Epithelial cell of esophagus (primary cell): ENCODE results near the gene ZNF154.

Source experiments
- DNase-seq: peaks from one replicate; pipeline ENCODE4 v3.0.0; 2010; ENCODE audit warnings: low read depth
- H3K4me3 ChIP-seq: 2 replicates; pipeline ENCODE4 v1.5.1; 2011; ENCODE audit warnings: mild to moderate bottlenecking, low read length, control low read depth
- CTCF ChIP-seq: IDR thresholded peaks from 2 replicates; pipeline ENCODE4 v1.5.1; 2011; ENCODE audit warnings: low read depth, mild to moderate bottlenecking, low read length, control low read depth, inconsistent platforms; ENCODE audit not compliant: insufficient read depth; ENCODE audit errors: missing control alignments

The ZNF154 gene

GRCh38 chr19:57709616-57710015, 612 bp upstream of the ZNF154 start:
- H3K4me3 ChIP-seq = no peak overlapping the region
- no peak for DNase-seq
- no peak for TF ChIP-seq CTCF

- no peak for DNase-seq
- no peak for TF ChIP-seq CTCF
Observed at GRCh38 chr19:57706346-57706745, 2.7 kb downstream of the ZNF154 start.

GRCh38 chr19:57701625-57702024, 7.4 kb downstream of the ZNF154 start:
- no peak for DNase-seq
- H3K4me3 ChIP-seq = no peak overlapping the region
- TF ChIP-seq CTCF = no peak

More at GRCh38 chr19:57706346-57706745, 2.7 kb downstream of the ZNF154 start:
- H3K4me3 ChIP-seq = no peak overlapping the region

- no peak for TF ChIP-seq CTCF
- H3K4me3 ChIP-seq = no peak overlapping the region
- peak; percentile 92 for DNase-seq
Observed at GRCh38 chr19:57689750-57690149, 19.3 kb downstream of the ZNF154 start.

- TF ChIP-seq CTCF = no peak
- no peak overlapping the region for H3K4me3 ChIP-seq
- DNase-seq = no peak
Observed at GRCh38 chr19:57688011-57688763, 20.8 kb downstream of the ZNF154 start.

GRCh38 chr19:57687363-57688010, 21.5 kb downstream of the ZNF154 start:
- H3K4me3 ChIP-seq = no peak overlapping the region
- TF ChIP-seq CTCF = no peak
- no peak for DNase-seq
